Esophagus (tissue), 2 donors: Measurements from ENCODE around the gene PTGDS. TPM values are rescaled to one million over a fixed set of nuclear protein-coding genes. Genes with fewer than 3 reads are reported as not detected.
A peak's percentile ranks its signal among the peaks of the same experiment; 100 is the strongest.

Experiments
- H3K27ac ChIP-seq, 2 donors: one replicate each; pipeline ENCODE4 v1.5.1; 2013; ENCODE audit warnings: low read depth in 2 of 2, mild to moderate bottlenecking in 2 of 2, inconsistent platforms in 1 of 2, low read length in 1 of 2, moderate library complexity in 1 of 2
- H3K27me3 ChIP-seq, 2 donors: one replicate each; pipeline ENCODE4 v1.6.1; 2013; ENCODE audit warnings: low read length in 2 of 2, control low read depth in 1 of 2, mild to moderate bottlenecking in 1 of 2; ENCODE audit not compliant: insufficient read depth in 2 of 2, control insufficient read depth in 1 of 2
- H3K36me3 ChIP-seq, 2 donors: one replicate each; pipeline ENCODE4 v1.6.1; 2013; ENCODE audit warnings: low read length in 1 of 2; ENCODE audit not compliant: control insufficient read depth in 2 of 2, insufficient read depth in 2 of 2
- H3K4me1 ChIP-seq, 2 donors: one replicate each; pipeline ENCODE4 v1.6.1; 2013; ENCODE audit warnings: low read length in 1 of 2; ENCODE audit not compliant: control insufficient read depth in 2 of 2, insufficient read depth in 2 of 2
- H3K4me3 ChIP-seq, 2 donors: one replicate each; pipeline ENCODE4 v1.5.1; 2013; ENCODE audit warnings: low read length in 2 of 2, mild to moderate bottlenecking in 2 of 2, low read depth in 1 of 2, moderate library complexity in 1 of 2
- H3K9me3 ChIP-seq, 2 donors: one replicate each; pipeline ENCODE4 v1.6.1; 2013; ENCODE audit warnings: mild to moderate bottlenecking in 2 of 2, low read depth in 1 of 2, low read length in 1 of 2, moderate library complexity in 1 of 2; ENCODE audit not compliant: control insufficient read depth in 2 of 2, insufficient read depth in 1 of 2
- WGBS, 2 donors: extraction: QIAGEN DNeasy Blood & Tissue Kit; methylation state at CpG; one replicate each; pipeline ENCODE4 v1.1.7; 2013; 5-methylcytosine and 5-hydroxymethylcytosine counted together
- polyA plus RNA-seq, 2 donors: library from polyadenylated mRNA; stranded (reverse); fragments of 200-250 nt; gene quantifications; one replicate each; pipeline ENCODE4 v1.2.3, GENCODE V29; 2013
- donor health status: healthy with polysubstance abuse.
- donor health status: Bipolar disorder and iron deficiency.

The PTGDS gene
- polyA plus RNA-seq, 2 donors = 18.4 to 42.3 TPM

DNA sequence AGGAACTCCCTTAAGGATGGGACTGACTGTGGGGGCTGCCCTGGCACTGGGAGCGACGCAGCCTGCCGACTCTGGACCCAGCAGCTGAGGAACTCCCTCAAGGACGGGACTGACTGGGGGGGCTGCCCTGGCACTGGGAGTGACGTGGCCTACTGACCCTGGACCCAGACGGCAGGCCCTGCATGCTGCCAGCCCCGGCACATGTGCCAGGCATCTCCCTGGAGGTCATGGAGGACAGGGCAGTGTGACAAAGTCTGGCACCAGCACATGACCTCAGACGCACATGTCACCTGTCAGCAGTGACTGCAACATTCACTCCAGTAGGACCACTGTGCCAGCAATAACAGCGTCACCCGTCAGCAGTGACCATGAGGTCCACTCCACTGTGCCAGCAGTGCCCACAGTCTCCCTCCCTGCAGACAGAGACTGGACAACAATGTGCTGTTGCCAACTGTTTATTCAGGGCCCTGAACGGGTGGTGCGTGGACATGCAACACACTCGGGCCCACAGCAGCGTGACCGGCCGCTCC lies 37.2 kb upstream of the PTGDS start:
- Histone ChIP-seq H3K4me1 (peaks cover 8 to 12% of the 10 kb centered on the region in 2 donors), H3K9me3 (no peaks in the 10 kb centered on the region), H3K27me3 (no peaks in the 10 kb centered on the region), H3K4me3 (no peak overlapping the region), H3K27ac (no peak overlapping the region), H3K36me3 (peaks cover 16 to 51% of the 10 kb centered on the region in 2 donors)
- 67% methylated on average over 16 of the region's 16 CpGs for WGBS, 2 donors

- Histone ChIP-seq H3K4me3 (no peak overlapping the region), H3K9me3 (no peaks in the 10 kb centered on the region), H3K4me1 (peaks cover 8 to 12% of the 10 kb centered on the region in 2 donors), H3K27me3 (no peaks in the 10 kb centered on the region), H3K27ac (no peak overlapping the region), H3K36me3 (peaks cover 16 to 51% of the 10 kb centered on the region in 2 donors)
- WGBS, 2 donors = 90 to 92% methylated on average over 41 to 42 of the region's 42 CpGs
Measured at GRCh38 chr9:136940526-136941230, 36.6 kb upstream of the PTGDS start.

DNA sequence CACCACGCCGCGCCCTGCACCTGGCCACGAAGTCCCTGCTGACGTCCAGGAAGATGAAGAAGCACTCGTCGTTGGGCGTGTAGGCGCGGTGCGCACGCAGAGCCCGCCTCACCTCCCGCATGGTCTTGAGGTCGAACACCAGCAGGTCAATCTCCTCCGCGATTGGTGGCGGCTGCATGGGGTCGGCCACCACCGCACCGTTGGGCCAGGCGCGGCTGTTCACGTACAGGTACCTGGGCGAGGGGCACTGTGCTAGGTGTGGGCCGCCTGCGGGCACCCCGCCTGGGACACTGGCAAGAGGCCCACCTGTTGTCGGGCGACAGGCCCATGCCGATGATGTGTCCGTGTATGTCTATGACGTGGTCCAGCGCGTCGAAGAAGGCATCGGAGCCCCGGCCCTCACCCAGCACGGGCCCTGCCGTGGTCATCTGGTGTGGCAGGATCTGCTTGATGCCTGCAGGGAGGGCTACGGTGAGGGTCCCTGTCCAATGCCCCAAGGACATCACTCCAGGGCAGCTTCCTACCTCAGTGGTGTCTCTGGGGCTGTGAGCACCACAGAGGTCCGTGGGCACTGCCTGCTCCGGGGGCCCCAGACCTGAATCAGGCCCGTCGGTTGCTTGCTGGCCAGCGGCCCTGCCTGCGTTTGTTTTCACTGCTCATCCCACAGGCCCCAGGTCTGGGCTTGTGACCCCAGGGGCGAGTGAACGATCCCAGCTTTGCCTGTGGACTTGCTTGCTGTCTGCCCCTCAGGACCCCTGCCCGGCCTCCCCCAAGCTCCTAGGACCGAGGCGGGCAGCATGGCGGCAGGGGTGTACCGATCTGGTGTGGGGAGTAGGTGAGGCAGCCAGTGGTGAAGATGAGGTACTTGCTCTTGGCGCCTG lies 35.8 kb upstream of the PTGDS start:
- peaks cover 16 to 51% of the 10 kb centered on the region in 2 donors for H3K36me3 ChIP-seq
- no peaks in the 10 kb centered on the region for H3K9me3 ChIP-seq
- no peak overlapping the region for H3K27ac ChIP-seq
- peaks cover 8 to 12% of the 10 kb centered on the region in 2 donors for H3K4me1 ChIP-seq
- H3K27me3 ChIP-seq = no peaks in the 10 kb centered on the region
- no peak overlapping the region for H3K4me3 ChIP-seq
- 92% methylated on average over 55 of the region's 55 CpGs for WGBS, 2 donors

- WGBS, 2 donors = 91 to 92% methylated on average over 55 to 60 of the region's 60 CpGs
- Histone ChIP-seq H3K27me3 (no peaks in the 10 kb centered on the region), H3K4me3 (no peak overlapping the region), H3K4me1 (peaks cover 8 to 12% of the 10 kb centered on the region in 2 donors), H3K9me3 (no peaks in the 10 kb centered on the region), H3K36me3 (peaks cover 16 to 51% of the 10 kb centered on the region in 2 donors), H3K27ac (no peak overlapping the region)
Measured at GRCh38 chr9:136942112-136942880, 35.0 kb upstream of the PTGDS start.

- peak overlapping the region; percentile 81 to 94 for H3K4me3 ChIP-seq
- H3K4me1 ChIP-seq = peaks cover 8 to 12% of the 10 kb centered on the region in 2 donors
- no peaks in the 10 kb centered on the region for H3K9me3 ChIP-seq
- peaks cover 13 to 45% of the 10 kb centered on the region in 2 donors for H3K36me3 ChIP-seq
- H3K27ac ChIP-seq = no peak overlapping the region
- WGBS, 2 donors = 92 to 95% methylated on average over 16 of the region's 16 CpGs
- no peaks in the 10 kb centered on the region for H3K27me3 ChIP-seq
Measured at GRCh38 chr9:136942881-136943230, 34.4 kb upstream of the PTGDS start.

DNA sequence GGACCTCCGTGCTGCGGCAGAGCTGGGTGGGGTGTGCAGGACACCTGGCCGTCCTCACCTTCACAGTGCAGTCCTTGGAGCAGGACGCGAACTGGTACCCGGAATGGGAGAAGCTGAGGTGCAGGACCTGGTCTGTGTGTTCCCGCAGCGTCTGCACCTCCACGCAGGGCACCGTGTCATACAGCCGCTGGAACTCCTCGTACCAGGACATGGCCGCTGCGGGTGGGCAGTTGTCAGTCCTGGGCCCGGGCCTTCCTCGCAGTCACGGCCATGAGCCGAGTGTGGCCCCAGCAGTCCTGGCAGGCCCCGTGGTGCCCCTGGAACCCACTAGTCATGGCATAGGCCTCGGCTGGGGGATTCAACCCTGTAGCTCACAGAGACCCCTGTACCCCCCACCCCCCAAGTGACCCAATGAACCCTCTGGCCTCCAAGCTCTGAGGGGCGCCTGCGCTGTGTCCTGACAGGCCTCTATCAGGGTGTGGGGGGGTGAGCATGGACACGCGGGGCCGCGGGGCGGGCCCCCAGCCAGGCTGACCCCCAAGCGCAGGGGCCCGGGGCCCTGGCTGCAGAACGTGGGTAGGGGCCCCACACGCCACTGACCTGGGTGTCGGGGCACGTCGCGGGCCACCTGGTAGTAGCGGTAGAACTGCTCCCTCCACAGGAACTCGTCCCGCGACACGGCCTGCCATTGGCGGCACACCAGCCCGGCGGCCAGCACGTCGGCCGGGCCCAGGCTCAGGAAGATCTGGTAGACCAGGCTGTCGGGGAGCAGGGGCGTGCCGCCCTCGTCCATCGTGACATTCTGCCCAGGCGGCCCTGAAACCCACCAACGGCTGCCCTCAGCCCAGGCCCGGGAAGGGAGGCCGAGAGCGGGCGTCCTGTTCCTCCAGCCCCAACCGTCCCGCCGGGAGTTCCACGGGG lies 33.8 kb upstream of the PTGDS start:
- H3K4me1 ChIP-seq = peaks cover 8 to 15% of the 10 kb centered on the region in 2 donors
- peak overlapping the region; percentile 84 to 89 for H3K27ac ChIP-seq
- no peaks in the 10 kb centered on the region for H3K27me3 ChIP-seq
- peak overlapping the region; percentile 81 to 94 for H3K4me3 ChIP-seq
- 15 to 16% methylated on average over 57 to 61 of the region's 61 CpGs for WGBS, 2 donors
- peaks cover 13 to 42% of the 10 kb centered on the region in 2 donors for H3K36me3 ChIP-seq
- no peaks in the 10 kb centered on the region for H3K9me3 ChIP-seq

DNA sequence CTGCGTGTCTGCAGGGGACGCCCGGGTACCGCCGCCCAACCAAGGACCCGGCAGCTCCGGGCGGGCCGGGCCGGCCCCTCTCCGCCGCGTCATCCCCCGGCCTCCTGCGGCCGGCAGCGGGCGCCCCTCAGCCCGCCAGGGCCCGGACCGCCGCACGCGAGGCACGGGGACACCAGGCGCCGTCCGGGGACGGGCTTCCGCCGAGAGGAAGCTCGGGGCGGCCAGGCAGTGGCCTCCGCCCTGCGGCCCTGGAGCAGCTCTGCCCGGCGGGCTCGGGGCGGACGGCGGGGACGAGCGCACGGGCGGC lies 33.1 kb upstream of the PTGDS start:
- 0 to 1% methylated on average over 27 to 45 of the region's 45 CpGs for WGBS, 2 donors
- Histone ChIP-seq H3K9me3 (no peaks in the 10 kb centered on the region), H3K36me3 (peaks cover 13 to 42% of the 10 kb centered on the region in 2 donors), H3K4me3 (peak overlapping the region; percentile 81 to 94), H3K27ac (peak overlapping the region; percentile 84 to 89), H3K27me3 (no peaks in the 10 kb centered on the region), H3K4me1 (peaks cover 9 to 15% of the 10 kb centered on the region in 2 donors)

GRCh38 chr9:136944519-136945332 lies 32.6 kb upstream of the PTGDS start, which contains the start of the genes C8G and FBXW5:
C8G (plus strand) TSS chr9:136945243; CDS start chr9:136945321, 78 bp downstream.
FBXW5 (minus strand) TSS chr9:136944738; CDS start chr9:136944083, 655 bp downstream.
- no peaks in the 10 kb centered on the region for H3K27me3 ChIP-seq
- peak within 1 kb of the TSS; percentile 84 to 89 for H3K27ac ChIP-seq
- no peaks in the 10 kb centered on the region for H3K9me3 ChIP-seq
- peaks cover 12 to 15% of the 10 kb centered on the region in 2 donors for H3K4me1 ChIP-seq
- H3K4me3 ChIP-seq = peak within 1 kb of the TSS; percentile 81 to 94
- H3K36me3 ChIP-seq = peaks cover 12 to 36% of the 10 kb centered on the region in 2 donors
- WGBS, 2 donors = 5 to 6% methylated on average over 60 to 74 of the region's 74 CpGs
